H1 (cell line): ENCODE results near the gene GJA10. TPM values are rescaled to one million over a fixed set of nuclear protein-coding genes. Genes with fewer than 3 reads are reported as not detected.

Experiments
- polyA plus RNA-seq, 7 experiments: library from polyadenylated mRNA; depleted of rRNA in 3 of 7; stranded (reverse) in 5 of 7; unstranded in 2 of 7; fragments of >200 nt in 5 of 7; fragments of 200-250 nt in 2 of 7; gene quantifications; 1 replicate in 5 of 7; 2 replicates in 1 of 7; 4 replicates in 1 of 7; pipeline versions ENCODE4 v1.2.1 to v1.2.3, GENCODE V29; 2011 to 2013; ENCODE audit warnings: missing spikeins in 2 of 7, mixed read lengths in 2 of 7
- small RNA-seq: library from polyadenylated mRNA; stranded (forward); fragments of <200 nt; extraction: miRNeasy Mini kit (QIAGEN cat#:217004); gene quantifications from one replicate; pipeline ENCODE3, GENCODE V24; 2013; ENCODE audit not compliant: insufficient read depth
- total RNA-seq: library from RNA; stranded (reverse); fragmentation: NEBNext Ultra II Directional; extraction: Animal tissue kit (Norgen Biotek cat#: 25700); gene quantifications from 2 replicates; pipeline ENCODE4 v1.2.1, GENCODE V29; 2021

The GJA10 gene
- total and polyA plus RNA-seq, 2 of the 8 experiments (the other 6 are each of a cell fraction or from before 2014, with no cell fraction given) = 0.21 TPM; not detected in 1

Small RNAs within 50 kb of the gene (small RNA-seq; reads per million reads assigned to genes)
- gene RF00019 = not detected

Other genes with a start within 250 kb of the GJA10 start
- gene MDN1, start 74.7 kb upstream of the GJA10 start, total RNA-seq = 175 and 179 TPM in 2 replicates
- 35.4 and 53.5 TPM in 2 replicates for gene MDN1, start 74.7 kb upstream of the GJA10 start, polyA plus RNA-seq (2011; rRNA removed)
- gene CASP8AP2, start 64.6 kb upstream of the GJA10 start, total RNA-seq = 31.5 and 32.1 TPM in 2 replicates
- gene CASP8AP2, start 64.6 kb upstream of the GJA10 start, polyA plus RNA-seq (2011; rRNA removed) = 4.4 and 6.9 TPM in 2 replicates